IMR-90 (cell line): ENCODE data around the gene RYR3. TPM values are rescaled to one million over a fixed set of nuclear protein-coding genes. Genes with fewer than 3 reads are reported as not detected.

Experiments used
- ATAC-seq: fragments of 200-7000 bp; cut with Tn5 transposase; 2 replicates; pipeline ENCODE4 v1.9.1; 2020; ENCODE audit warnings: low read depth, mild to moderate bottlenecking, moderate library complexity
- BruUV-seq: library from RNA; stranded (reverse); fragments of 400-500 nt; replicated peaks from 2 replicates; lab custom pipeline; 2021; lab: Mats Ljungman, UMichigan
- CTCF ChIA-PET: fragments of 300-600 bp; formaldehyde crosslinking; extraction: SDS; loops from one replicate; lab custom pipeline; 2021; ENCODE audit warnings: antibody characterized with exemption; lab: Yijun Ruan, JAX
- POLR2A ChIA-PET: fragments of 300-600 bp; sonication (Branson Sonifier 250); formaldehyde crosslinking; loops from one replicate; lab custom pipeline; 2022; ENCODE audit warnings: antibody characterized with exemption; ENCODE audit not compliant: unreplicated experiment; lab: Charles Lee
- DNase-seq: peaks from one replicate; pipeline ENCODE4 v3.0.0; 2013
- H2AFZ ChIP-seq: replicated peaks from 2 replicates; pipeline ENCODE3; 2013; ENCODE audit warnings: low read length, mild to moderate bottlenecking; ENCODE audit not compliant: poor library complexity
- H2AK5ac ChIP-seq: 2 replicates; pipeline ENCODE4 v1.6.1; 2013; ENCODE audit warnings: low read depth, low read length, inconsistent platforms
- H2AK9ac ChIP-seq: replicated peaks from 2 replicates; pipeline ENCODE3; 2013; ENCODE audit warnings: mild to moderate bottlenecking, low read depth, low read length, moderate library complexity; ENCODE audit not compliant: poor library complexity
- H2BK120ac ChIP-seq: 2 replicates; pipeline ENCODE4 v1.6.1; 2013; ENCODE audit warnings: low read depth, low read length, inconsistent platforms
- H2BK15ac ChIP-seq: 3 replicates; pipeline ENCODE4 v1.6.1; 2013; ENCODE audit warnings: low read depth, low read length, inconsistent platforms
- H2BK20ac ChIP-seq: 2 replicates; pipeline ENCODE4 v1.6.1; 2013; ENCODE audit warnings: low read depth, mild to moderate bottlenecking, inconsistent platforms, low read length, moderate library complexity
- H2BK5ac ChIP-seq: 2 replicates; pipeline ENCODE4 v1.6.1; 2013; ENCODE audit warnings: mild to moderate bottlenecking, low read depth, low read length, inconsistent platforms; ENCODE audit not compliant: poor library complexity, severe bottlenecking
- H3K14ac ChIP-seq: replicated peaks from 2 replicates; pipeline ENCODE4 v1.6.1; 2013; ENCODE audit warnings: low read depth, low read length, inconsistent platforms
- H3K18ac ChIP-seq: 2 replicates; pipeline ENCODE4 v1.6.1; 2013; ENCODE audit warnings: low read depth, low read length, control low read depth
- H3K23ac ChIP-seq: 2 replicates; pipeline ENCODE4 v1.6.1; 2013; ENCODE audit warnings: low read depth, low read length, inconsistent platforms
- H3K27ac ChIP-seq: 2 replicates; pipeline ENCODE4 v1.5.1; 2013; ENCODE audit warnings: mild to moderate bottlenecking, control low read depth, low read length; ENCODE audit not compliant: insufficient read depth
- H3K27me3 ChIP-seq: 2 replicates; pipeline ENCODE4 v1.6.1; 2013; ENCODE audit warnings: low read length; ENCODE audit not compliant: control insufficient read depth, insufficient read depth
- H3K36me3 ChIP-seq: 2 replicates; pipeline ENCODE4 v1.6.1; 2013; ENCODE audit warnings: low read length, mixed read lengths; ENCODE audit not compliant: control insufficient read depth, insufficient read depth
- H3K4ac ChIP-seq: 2 replicates; pipeline ENCODE4 v1.6.1; 2013; ENCODE audit warnings: low read depth, low read length, inconsistent platforms
- H3K4me1 ChIP-seq: 2 replicates; pipeline ENCODE4 v1.6.1; 2013; ENCODE audit warnings: low read length, mixed read lengths; ENCODE audit not compliant: control insufficient read depth, insufficient read depth
- H3K4me2 ChIP-seq: 2 replicates; pipeline ENCODE4 v1.6.1; 2013; ENCODE audit warnings: low read depth, mild to moderate bottlenecking, control low read depth, low read length, moderate library complexity
- H3K4me3 ChIP-seq: 2 replicates; pipeline ENCODE4 v1.5.1; 2013; ENCODE audit warnings: low read depth, mild to moderate bottlenecking, control low read depth, low read length, moderate library complexity; ENCODE audit not compliant: insufficient read depth
- H3K56ac ChIP-seq: 2 replicates; pipeline ENCODE4 v1.6.1; 2013; ENCODE audit warnings: low read length, inconsistent platforms; ENCODE audit not compliant: insufficient read depth; ENCODE audit errors: extremely low read depth
- H3K79me1 ChIP-seq, 2 experiments: 2 replicates each; pipeline ENCODE4 v1.6.1; 2013; ENCODE audit warnings: low read length in 2 of 2, inconsistent platforms in 1 of 2, low read depth in 1 of 2
- H3K9ac ChIP-seq: 2 replicates; pipeline ENCODE4 v1.6.1; 2013; ENCODE audit warnings: low read depth, low read length, control low read depth
- H3K9me1 ChIP-seq: 2 replicates; pipeline ENCODE4 v1.6.1; 2013; ENCODE audit warnings: low read length, inconsistent platforms; ENCODE audit not compliant: insufficient read depth
- H3K9me3 ChIP-seq: 2 replicates; pipeline ENCODE4 v1.6.1; 2013; ENCODE audit warnings: low read length; ENCODE audit not compliant: control insufficient read depth, insufficient read depth
- H4K20me1 ChIP-seq: 2 replicates; pipeline ENCODE4 v1.6.1; 2013; ENCODE audit warnings: low read length, inconsistent platforms; ENCODE audit not compliant: insufficient read depth
- H4K5ac ChIP-seq: 2 replicates; pipeline ENCODE4 v1.6.1; 2013; ENCODE audit warnings: mild to moderate bottlenecking, low read depth, low read length, control low read depth
- H4K8ac ChIP-seq, 2 experiments: 2 replicates each; pipeline ENCODE4 v1.6.1; 2013; ENCODE audit warnings: low read depth in 2 of 2, low read length in 2 of 2, control low read depth in 1 of 2, inconsistent platforms in 1 of 2
- H4K91ac ChIP-seq: 2 replicates; pipeline ENCODE4 v1.6.1; 2013; ENCODE audit warnings: low read depth, low read length, inconsistent platforms; ENCODE audit not compliant: insufficient read depth
- BHLHE40 ChIP-seq: fragments of 150-350 bp; IDR thresholded peaks from 2 replicates; pipeline ENCODE4 v1.6.1; 2016; ENCODE audit warnings: mild to moderate bottlenecking, low read depth, low read length
- CEBPB ChIP-seq: IDR thresholded peaks from 2 replicates; pipeline ENCODE4 v1.6.1; 2012; ENCODE audit warnings: low read depth, low read length, improper control_type of control experiment
- CHD1 ChIP-seq: IDR thresholded peaks from 2 replicates; pipeline ENCODE4 v1.6.1; 2012; ENCODE audit warnings: low read depth, low read length, improper control_type of control experiment
- FOS ChIP-seq: fragments of 150-350 bp; IDR thresholded peaks from 2 replicates; pipeline ENCODE4 v1.6.1; 2016; ENCODE audit warnings: low read depth, low read length
- MXI1 ChIP-seq: IDR thresholded peaks from 2 replicates; pipeline ENCODE4 v1.6.1; 2012; ENCODE audit warnings: low read depth, mild to moderate bottlenecking, low read length, moderate library complexity, borderline replicate concordance
- NFE2L2 ChIP-seq: fragments of 150-350 bp; IDR thresholded peaks from 2 replicates; pipeline ENCODE4 v1.6.1; 2016; ENCODE audit warnings: low read depth, mild to moderate bottlenecking, low read length
- POLR2A ChIP-seq: IDR thresholded peaks from 2 replicates; pipeline ENCODE4 v1.6.1; 2012; ENCODE audit warnings: mild to moderate bottlenecking, low read depth, low read length
- RAD21 ChIP-seq: IDR thresholded peaks from 2 replicates; pipeline ENCODE4 v1.6.1; 2012; ENCODE audit warnings: low read length, improper control_type of control experiment
- RFX5 ChIP-seq: IDR thresholded peaks from 2 replicates; pipeline ENCODE4 v1.8.0; 2012; ENCODE audit warnings: low read depth, mild to moderate bottlenecking, low read length, moderate library complexity
- SMC3 ChIP-seq: fragments of 150-350 bp; IDR thresholded peaks from 2 replicates; pipeline ENCODE4 v1.6.1; 2016; ENCODE audit warnings: low read depth, mild to moderate bottlenecking, antibody characterized with exemption, low read length, moderate library complexity
- WGBS, 2 experiments: methylation state at CpG; one replicate each; pipeline versions ENCODE4 v1.1.5 to v1.1.7; 2013; ENCODE audit warnings: missing lambda C conversion rate in 2 of 2; ENCODE audit not compliant: insufficient read length in 1 of 2; ENCODE audit errors: extremely low coverage in 2 of 2; 5-methylcytosine and 5-hydroxymethylcytosine counted together
- dilution Hi-C: fragments of 300-500 bp; cut with HindIII; formaldehyde crosslinking; loops from one replicate; pipeline ENCODE4 v1.14.3; 2018; ENCODE audit warnings: low sequenced_read_pairs; ENCODE audit not compliant: unreplicated experiment
- in situ Hi-C: fragments of 300-500 bp; cut with MboI; formaldehyde crosslinking; loops from 3 replicates; pipeline ENCODE4 v1.14.3; 2019; ENCODE audit warnings: low sequenced_read_pairs, inconsistent platforms, mixed read lengths
- intact Hi-C: fragments of 100-400 bp; cut with micrococcal nuclease; formaldehyde crosslinking; loops from 2 replicates; pipeline ENCODE4 v1.10.0; 2022
- polyA plus RNA-seq, 3 experiments: library from polyadenylated mRNA; depleted of rRNA; stranded (reverse); fragments of >200 nt; gene quantifications; 2 replicates each; pipeline ENCODE4 v1.2.3, GENCODE V29; 2012; ENCODE audit warnings: low replicate concordance in 1 of 3
- total RNA-seq: library from RNA; depleted of rRNA; stranded (reverse); fragments of >200 nt; gene quantifications from 2 replicates; pipeline ENCODE4 v1.2.3, GENCODE V29; 2012
- TF ChIP-seq, protein P1 (sequence below): conservative IDR thresholded peaks from 2 replicates; pipeline ENCODE4 v1.5.1; 2012; ENCODE audit warnings: mild to moderate bottlenecking, low read depth, low read length, improper control_type of control experiment
- TF ChIP-seq, protein P2 (sequence below): fragments of 150-350 bp; IDR thresholded peaks from 2 replicates; pipeline ENCODE4 v1.6.1; 2016; ENCODE audit warnings: low read depth, mild to moderate bottlenecking, low read length, moderate library complexity, borderline replicate concordance

RYR3 gene
- total and polyA plus RNA-seq, 2 of the 4 experiments (the other 2 are of a cell fraction) = 0.18 TPM; not detected in 1

DNA sequence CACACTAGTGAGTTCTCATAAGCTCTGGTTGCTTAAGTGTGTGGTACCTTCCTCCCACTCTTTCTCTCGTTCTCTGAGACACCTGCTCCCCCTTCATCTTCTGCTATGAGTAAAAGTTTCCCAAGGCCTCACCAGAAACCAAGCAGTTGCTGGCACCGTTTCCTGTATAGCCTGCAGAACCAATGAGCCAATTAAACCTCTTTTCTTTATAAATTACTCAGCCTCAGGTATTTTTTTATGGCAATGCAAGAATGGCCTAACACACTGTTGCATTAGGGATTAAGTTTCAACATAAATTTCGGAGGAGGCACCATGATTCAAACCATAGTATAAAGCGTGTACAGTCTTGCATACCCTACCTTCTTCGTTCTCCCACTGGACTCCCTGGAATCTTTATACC, 405.3 kb downstream of the RYR3 start:
- no peak overlapping the region for H4K8ac ChIP-seq
- H2AFZ ChIP-seq = no peak overlapping the region
- dilution Hi-C loops (no loop called here), intact Hi-C loops (no loop called here), in situ Hi-C loops (no loop called here)
- no peak for TF ChIP-seq NFE2L2
- TF ChIP-seq, protein P1, sequence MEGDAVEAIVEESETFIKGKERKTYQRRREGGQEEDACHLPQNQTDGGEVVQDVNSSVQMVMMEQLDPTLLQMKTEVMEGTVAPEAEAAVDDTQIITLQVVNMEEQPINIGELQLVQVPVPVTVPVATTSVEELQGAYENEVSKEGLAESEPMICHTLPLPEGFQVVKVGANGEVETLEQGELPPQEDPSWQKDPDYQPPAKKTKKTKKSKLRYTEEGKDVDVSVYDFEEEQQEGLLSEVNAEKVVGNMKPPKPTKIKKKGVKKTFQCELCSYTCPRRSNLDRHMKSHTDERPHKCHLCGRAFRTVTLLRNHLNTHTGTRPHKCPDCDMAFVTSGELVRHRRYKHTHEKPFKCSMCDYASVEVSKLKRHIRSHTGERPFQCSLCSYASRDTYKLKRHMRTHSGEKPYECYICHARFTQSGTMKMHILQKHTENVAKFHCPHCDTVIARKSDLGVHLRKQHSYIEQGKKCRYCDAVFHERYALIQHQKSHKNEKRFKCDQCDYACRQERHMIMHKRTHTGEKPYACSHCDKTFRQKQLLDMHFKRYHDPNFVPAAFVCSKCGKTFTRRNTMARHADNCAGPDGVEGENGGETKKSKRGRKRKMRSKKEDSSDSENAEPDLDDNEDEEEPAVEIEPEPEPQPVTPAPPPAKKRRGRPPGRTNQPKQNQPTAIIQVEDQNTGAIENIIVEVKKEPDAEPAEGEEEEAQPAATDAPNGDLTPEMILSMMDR = no peak
- TF ChIP-seq MXI1 = no peak
- TF ChIP-seq BHLHE40 = no peak
- no peak for TF ChIP-seq CHD1
- TF ChIP-seq RAD21 = no peak
- no peak for TF ChIP-seq RFX5
- TF ChIP-seq POLR2A = no peak
- TF ChIP-seq, protein P2, sequence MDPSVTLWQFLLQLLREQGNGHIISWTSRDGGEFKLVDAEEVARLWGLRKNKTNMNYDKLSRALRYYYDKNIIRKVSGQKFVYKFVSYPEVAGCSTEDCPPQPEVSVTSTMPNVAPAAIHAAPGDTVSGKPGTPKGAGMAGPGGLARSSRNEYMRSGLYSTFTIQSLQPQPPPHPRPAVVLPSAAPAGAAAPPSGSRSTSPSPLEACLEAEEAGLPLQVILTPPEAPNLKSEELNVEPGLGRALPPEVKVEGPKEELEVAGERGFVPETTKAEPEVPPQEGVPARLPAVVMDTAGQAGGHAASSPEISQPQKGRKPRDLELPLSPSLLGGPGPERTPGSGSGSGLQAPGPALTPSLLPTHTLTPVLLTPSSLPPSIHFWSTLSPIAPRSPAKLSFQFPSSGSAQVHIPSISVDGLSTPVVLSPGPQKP = no peak
- TF ChIP-seq CEBPB = no peak
- TF ChIP-seq FOS = no peak
- TF ChIP-seq SMC3 = no peak
- DNase-seq (no peak), ATAC-seq (no peak)
- H2BK15ac ChIP-seq = no peak overlapping the region
- no peak overlapping the region for H3K18ac ChIP-seq
- H2AK9ac ChIP-seq = no peak overlapping the region
- BruUV-seq = no TSS peak
- no peak overlapping the region for H2AK5ac ChIP-seq
- no peaks in the 10 kb centered on the region; the same call in 1 of the 2 replicates for H3K27me3 ChIP-seq
- POLR2A ChIA-PET = no interaction called here
- no peaks in the 10 kb centered on the region for H3K79me1 ChIP-seq
- no peak overlapping the region for H3K4me2 ChIP-seq
- no peak overlapping the region for H2BK20ac ChIP-seq
- H3K14ac ChIP-seq = no peak overlapping the region
- H4K91ac ChIP-seq = no peak overlapping the region
- H3K36me3 ChIP-seq = no peaks in the 10 kb centered on the region
- no peak overlapping the region for H4K5ac ChIP-seq
- no peak overlapping the region for H2BK5ac ChIP-seq
- H3K4me3 ChIP-seq = no peak overlapping the region
- H3K23ac ChIP-seq = no peak overlapping the region
- WGBS, 2 experiments = no CpG with 5 or more reads among the region's 5 CpGs
- no peaks in the 10 kb centered on the region for H3K4me1 ChIP-seq
- no peaks in the 10 kb centered on the region for H3K9me1 ChIP-seq
- no peaks in the 10 kb centered on the region for H4K20me1 ChIP-seq
- no peak overlapping the region for H2BK120ac ChIP-seq
- no peak overlapping the region for H3K56ac ChIP-seq
- no peak overlapping the region for H3K4ac ChIP-seq
- no peak overlapping the region for H3K9ac ChIP-seq
- H3K9me3 ChIP-seq = no peaks in the 10 kb centered on the region
- CTCF ChIA-PET = interaction anchor here (1.4 kb wide), 1 partner anchor 15 kb away, joined by 5 read pairs; no protein-coding TSS in a partner anchor
- no peak overlapping the region for H3K27ac ChIP-seq
